OCI-LY1 (cell line): ENCODE measurements around the gene SFXN2.

Experiments used
- H2AFZ ChIP-seq: fragments of 200-600 bp; sonication (generic), shearing (Covaris generic); 2 replicates; pipeline ENCODE4 v1.6.0; 2014; ENCODE audit warnings: antibody characterized with exemption, mild to moderate bottlenecking, low read length
- H3F3A ChIP-seq: fragments of 200-600 bp; sonication (generic), shearing (Covaris generic); 2 replicates; pipeline ENCODE4 v1.6.0; 2014; ENCODE audit warnings: mild to moderate bottlenecking, antibody characterized with exemption, low read length, moderate library complexity; ENCODE audit not compliant: insufficient read depth
- H3K27ac ChIP-seq: fragments of 200-600 bp; sonication (generic); 2 replicates; pipeline ENCODE4 v1.5.1; 2014; ENCODE audit warnings: low read length, mixed run types, mild to moderate bottlenecking, low read depth; ENCODE audit not compliant: poor library complexity, severe bottlenecking
- H3K27me3 ChIP-seq: fragments of 200-600 bp; sonication (generic); 2 replicates; pipeline ENCODE4 v1.6.0; 2014; ENCODE audit warnings: antibody characterized with exemption, mild to moderate bottlenecking, low read length, moderate library complexity; ENCODE audit not compliant: insufficient read depth
- H3K36me3 ChIP-seq: fragments of 200-600 bp; sonication (generic); 2 replicates; pipeline ENCODE4 v1.6.1; 2014; ENCODE audit warnings: mild to moderate bottlenecking, antibody characterized with exemption, low read length, moderate library complexity, mixed read lengths; ENCODE audit not compliant: insufficient read depth
- H3K4me1 ChIP-seq: fragments of 200-600 bp; sonication (generic); 2 replicates; pipeline ENCODE4 v1.5.1; 2014; ENCODE audit warnings: mild to moderate bottlenecking, low read length, moderate library complexity; ENCODE audit not compliant: insufficient read depth, severe bottlenecking
- H3K4me2 ChIP-seq: fragments of 200-600 bp; sonication (generic), shearing (Covaris generic); 2 replicates; pipeline ENCODE4 v1.6.1; 2014; ENCODE audit warnings: low read length
- H3K4me3 ChIP-seq: fragments of 200-600 bp; sonication (generic); 2 replicates; pipeline ENCODE4 v1.5.1; 2014; ENCODE audit warnings: low read length, low read depth, mild to moderate bottlenecking, mixed read lengths; ENCODE audit not compliant: poor library complexity, severe bottlenecking
- H3K79me2 ChIP-seq: fragments of 200-600 bp; shearing (Covaris generic); 2 replicates; pipeline ENCODE4 v1.6.1; 2016; ENCODE audit warnings: mixed run types, low read length, mixed read lengths; ENCODE audit not compliant: insufficient read depth
- H3K9ac ChIP-seq: fragments of 200-600 bp; sonication (generic), shearing (Covaris generic); 2 replicates; pipeline ENCODE4 v1.6.1; 2014; ENCODE audit warnings: mild to moderate bottlenecking, low read length, mixed read lengths
- H3K9me2 ChIP-seq: fragments of 200-600 bp; sonication (generic), shearing (Covaris generic); 2 replicates; pipeline ENCODE4 v1.6.1; 2014; ENCODE audit warnings: low read depth, mild to moderate bottlenecking, low read length, mixed read lengths
- H3K9me3 ChIP-seq: fragments of 200-600 bp; shearing (Covaris generic); 2 replicates; pipeline ENCODE4 v1.6.1; 2014; ENCODE audit warnings: low read length, mixed read lengths
- H4K20me1 ChIP-seq: fragments of 200-600 bp; sonication (generic), shearing (Covaris generic); 2 replicates; pipeline ENCODE4 v1.6.0; 2016; ENCODE audit warnings: mild to moderate bottlenecking, low read length; ENCODE audit not compliant: insufficient read depth
- CTCF ChIP-seq: fragments of 200-600 bp; sonication (generic), shearing (Covaris generic); IDR thresholded peaks from 2 replicates; pipeline ENCODE4 v1.5.1; 2017; ENCODE audit warnings: mild to moderate bottlenecking, antibody characterized with exemption, low read length, moderate library complexity, mixed read lengths
- EZH2 ChIP-seq: fragments of 200-600 bp; sonication (generic), shearing (Covaris generic); IDR thresholded peaks from 2 replicates; pipeline ENCODE4 v1.8.0; 2017; ENCODE audit warnings: borderline replicate concordance, mixed run types, mild to moderate bottlenecking, antibody characterized with exemption, low read length, moderate library complexity, mixed read lengths

Gene SFXN2

GRCh38 chr10:102769375-102770107, 55.1 kb downstream of the SFXN2 start:
- TF ChIP-seq EZH2 (no peak), CTCF (no peak)
- Histone ChIP-seq H3K4me3 (no peak overlapping the region), H3K4me1 (peaks cover 42% of the 10 kb centered on the region), H3K27ac (peak overlapping the region; percentile 46), H3K36me3 (no peaks in the 10 kb centered on the region), H3F3A (no peaks in the 10 kb centered on the region), H3K9me2 (no peaks in the 10 kb centered on the region), H3K79me2 (no peaks in the 10 kb centered on the region), H4K20me1 (no peaks in the 10 kb centered on the region), H3K27me3 (no peaks in the 10 kb centered on the region), H3K9ac (no peak overlapping the region), H3K4me2 (no peak overlapping the region), H2AFZ (no peak overlapping the region), H3K9me3 (no peaks in the 10 kb centered on the region)

GRCh38 chr10:102770108-102770482, 55.7 kb downstream of the SFXN2 start:
- no peaks in the 10 kb centered on the region for H3K36me3 ChIP-seq
- no peaks in the 10 kb centered on the region for H4K20me1 ChIP-seq
- H3K4me3 ChIP-seq = no peak overlapping the region
- TF ChIP-seq EZH2 = no peak
- TF ChIP-seq CTCF = no peak
- H3F3A ChIP-seq = no peaks in the 10 kb centered on the region
- H3K4me2 ChIP-seq = no peak overlapping the region
- H3K9me3 ChIP-seq = no peaks in the 10 kb centered on the region
- no peaks in the 10 kb centered on the region for H3K27me3 ChIP-seq
- peaks cover 37% of the 10 kb centered on the region for H3K4me1 ChIP-seq
- no peak overlapping the region for H2AFZ ChIP-seq
- no peaks in the 10 kb centered on the region for H3K79me2 ChIP-seq
- H3K27ac ChIP-seq = peak overlapping the region; percentile 46
- H3K9me2 ChIP-seq = no peaks in the 10 kb centered on the region
- no peak overlapping the region for H3K9ac ChIP-seq

GRCh38 chr10:102770792-102771191, 56.4 kb downstream of the SFXN2 start:
- no peak overlapping the region for H3K27ac ChIP-seq
- no peaks in the 10 kb centered on the region for H3K27me3 ChIP-seq
- TF ChIP-seq CTCF (no peak), EZH2 (no peak)
- H4K20me1 ChIP-seq = no peaks in the 10 kb centered on the region
- H3K36me3 ChIP-seq = no peaks in the 10 kb centered on the region
- H3K79me2 ChIP-seq = no peaks in the 10 kb centered on the region
- H3K9ac ChIP-seq = no peak overlapping the region
- no peaks in the 10 kb centered on the region for H3F3A ChIP-seq
- H3K4me2 ChIP-seq = no peak overlapping the region
- H3K4me1 ChIP-seq = peaks cover 30% of the 10 kb centered on the region
- H3K9me3 ChIP-seq = no peaks in the 10 kb centered on the region
- H2AFZ ChIP-seq = no peak overlapping the region
- H3K9me2 ChIP-seq = no peaks in the 10 kb centered on the region
- H3K4me3 ChIP-seq = no peak overlapping the region
